H9 (cell line): ENCODE results near the gene IL36B. TPM values are rescaled to one million over a fixed set of nuclear protein-coding genes. Genes with fewer than 3 reads are reported as not detected.

Experiments
- DNase-seq: peaks from one replicate; pipeline ENCODE4 v3.0.0-alpha.2; 2017
- H2AFZ ChIP-seq: one replicate; pipeline ENCODE4 v1.6.1; 2013; ENCODE audit warnings: mild to moderate bottlenecking, low read length, control low read depth, moderate library complexity
- H2AK5ac ChIP-seq: 2 replicates; pipeline ENCODE4 v1.6.1; 2013; ENCODE audit warnings: low read length, control low read depth, mixed read lengths; ENCODE audit not compliant: insufficient read length
- H2BK120ac ChIP-seq: one replicate; pipeline ENCODE4 v1.6.1; 2013; ENCODE audit warnings: low read depth, mild to moderate bottlenecking, low read length, control low read depth, inconsistent platforms; ENCODE audit not compliant: poor library complexity, severe bottlenecking
- H2BK12ac ChIP-seq: 2 replicates; pipeline ENCODE4 v1.6.1; 2013; ENCODE audit warnings: low read length, control low read depth, mixed read lengths, low read depth; ENCODE audit not compliant: insufficient read length
- H2BK15ac ChIP-seq: 2 replicates; pipeline ENCODE4 v1.6.1; 2013; ENCODE audit warnings: low read depth, low read length, control low read depth
- H2BK20ac ChIP-seq: one replicate; pipeline ENCODE4 v1.6.1; 2013; ENCODE audit warnings: low read depth, mild to moderate bottlenecking, low read length, control low read depth, inconsistent platforms; ENCODE audit not compliant: poor library complexity, severe bottlenecking
- H2BK5ac ChIP-seq: 2 replicates; pipeline ENCODE4 v1.6.1; 2013; ENCODE audit warnings: low read length, control low read depth, mixed read lengths; ENCODE audit not compliant: insufficient read length
- H3K14ac ChIP-seq: 2 replicates; pipeline ENCODE4 v1.6.1; 2013; ENCODE audit warnings: low read length, control low read depth; ENCODE audit not compliant: insufficient read depth
- H3K18ac ChIP-seq: 2 replicates; pipeline ENCODE4 v1.6.1; 2013; ENCODE audit warnings: low read depth, mild to moderate bottlenecking, mixed read lengths, low read length, control low read depth; ENCODE audit not compliant: insufficient read length
- H3K23ac ChIP-seq: 2 replicates; pipeline ENCODE4 v1.6.1; 2013; ENCODE audit warnings: low read length, control low read depth, mixed read lengths, low read depth; ENCODE audit not compliant: insufficient read length
- H3K23me2 ChIP-seq: 2 replicates; pipeline ENCODE4 v1.6.1; 2013; ENCODE audit warnings: low read depth, mild to moderate bottlenecking, mixed read lengths, low read length, control low read depth; ENCODE audit not compliant: insufficient read length, poor library complexity, severe bottlenecking
- H3K27ac ChIP-seq: 2 replicates; pipeline ENCODE4 v1.5.1; 2013; ENCODE audit warnings: low read length, control low read depth, mixed read lengths, low read depth; ENCODE audit not compliant: insufficient read length
- H3K27me3 ChIP-seq: 2 replicates; pipeline ENCODE4 v1.6.1; 2013; ENCODE audit warnings: low read length, control low read depth, inconsistent platforms; ENCODE audit not compliant: insufficient read depth
- H3K4ac ChIP-seq: 2 replicates; pipeline ENCODE4 v1.6.1; 2013; ENCODE audit warnings: low read depth, mild to moderate bottlenecking, control low read depth, inconsistent platforms, low read length, moderate library complexity
- H3K4me1 ChIP-seq: 2 replicates; pipeline ENCODE4 v1.6.1; 2013; ENCODE audit warnings: low read length, control low read depth, inconsistent platforms; ENCODE audit not compliant: insufficient read depth
- H3K4me2 ChIP-seq: 2 replicates; pipeline ENCODE4 v1.6.1; 2013; ENCODE audit warnings: low read length, control low read depth, mixed read lengths; ENCODE audit not compliant: insufficient read length, insufficient read depth
- H3K56ac ChIP-seq: 2 replicates; pipeline ENCODE4 v1.6.1; 2013; ENCODE audit warnings: low read depth, mild to moderate bottlenecking, mixed read lengths, low read length, control low read depth; ENCODE audit not compliant: insufficient read length
- H3K79me1 ChIP-seq: 2 replicates; pipeline ENCODE4 v1.6.1; 2013; ENCODE audit warnings: low read depth, mild to moderate bottlenecking, moderate library complexity, low read length, control low read depth, inconsistent platforms; ENCODE audit not compliant: insufficient read depth, poor library complexity, severe bottlenecking
- H3K79me2 ChIP-seq: 2 replicates; pipeline ENCODE4 v1.6.1; 2013; ENCODE audit warnings: low read length, control low read depth, inconsistent platforms; ENCODE audit not compliant: insufficient read depth
- H3K9ac ChIP-seq: 2 replicates; pipeline ENCODE4 v1.6.1; 2013; ENCODE audit warnings: low read length, control low read depth, mixed read lengths; ENCODE audit not compliant: insufficient read length; ENCODE audit errors: extremely low read depth
- H3K9me3 ChIP-seq: one replicate; pipeline ENCODE4 v1.6.1; 2013; ENCODE audit warnings: low read depth, low read length, inconsistent platforms; ENCODE audit not compliant: control insufficient read depth
- H3T11ph ChIP-seq: one replicate; pipeline ENCODE4 v1.6.1; 2013; ENCODE audit warnings: mild to moderate bottlenecking, low read length, control low read depth, inconsistent platforms
- H4K20me1 ChIP-seq: one replicate; pipeline ENCODE4 v1.6.1; 2013; ENCODE audit not compliant: control insufficient read depth, insufficient read length, insufficient read depth
- H4K5ac ChIP-seq: 2 replicates; pipeline ENCODE4 v1.6.1; 2013; ENCODE audit warnings: low read depth, mild to moderate bottlenecking, mixed read lengths, low read length, control low read depth; ENCODE audit not compliant: insufficient read length
- H4K8ac ChIP-seq: replicated peaks from 2 replicates; pipeline ENCODE4 v1.6.1; 2013; ENCODE audit warnings: low read length, control low read depth, mixed read lengths, low read depth; ENCODE audit not compliant: insufficient read length
- H4K91ac ChIP-seq: 2 replicates; pipeline ENCODE4 v1.6.1; 2013; ENCODE audit warnings: low read depth, mild to moderate bottlenecking, moderate library complexity, mixed read lengths, low read length, control low read depth; ENCODE audit not compliant: insufficient read length
- H3K27ac Mint-ChIP-seq, 3 experiments: 2 replicates in 2 of 3; 3 replicates in 1 of 3; pipeline ENCODE4 v1.8.0; 2020 to 2021; ENCODE audit warnings: mixed read lengths in 3 of 3, mild to moderate bottlenecking in 1 of 3, moderate library complexity in 1 of 3
- H3K27me3 Mint-ChIP-seq: 2 replicates; pipeline ENCODE4 v1.8.0; 2021; ENCODE audit warnings: low read depth, mild to moderate bottlenecking, moderate library complexity, mixed read lengths
- H3K36me3 Mint-ChIP-seq, 3 experiments: 2 replicates in 2 of 3; 3 replicates in 1 of 3; pipeline ENCODE4 v1.8.0; 2020 to 2021; ENCODE audit warnings: low read depth in 3 of 3, mixed read lengths in 3 of 3; ENCODE audit not compliant: insufficient read depth in 1 of 3
- H3K4me1 Mint-ChIP-seq, 2 experiments: 2 replicates each; pipeline ENCODE4 v1.8.0; 2020; ENCODE audit warnings: mixed read lengths in 2 of 2
- H3K4me3 Mint-ChIP-seq, 2 experiments: 2 replicates in 1 of 2; 3 replicates in 1 of 2; pipeline ENCODE4 v1.8.0; 2020 to 2021; ENCODE audit warnings: mild to moderate bottlenecking in 2 of 2, mixed read lengths in 2 of 2, moderate library complexity in 1 of 2
- H3K9me3 Mint-ChIP-seq, 2 experiments: 2 replicates in 1 of 2; 3 replicates in 1 of 2; pipeline ENCODE4 v1.8.0; 2020; ENCODE audit warnings: mild to moderate bottlenecking in 2 of 2, mixed read lengths in 2 of 2, moderate library complexity in 1 of 2
- WGBS: extraction: QIAGEN DNeasy Blood & Tissue Kit; methylation state at CpG from one replicate; pipeline ENCODE4 v1.1.7; 2013; ENCODE audit warnings: missing lambda C conversion rate, low lambda C conversion rate, mixed read lengths; ENCODE audit not compliant: insufficient read length; ENCODE audit errors: extremely low coverage; 5-methylcytosine and 5-hydroxymethylcytosine counted together
- total RNA-seq: library from RNA; stranded (reverse); gene quantifications from 2 replicates; pipeline ENCODE4 v1.2.1, GENCODE V29; 2021
- TF ChIP-seq, protein P1 (sequence below): fragments of 200-600 bp; sonication (generic); conservative IDR thresholded peaks from 3 replicates; pipeline ENCODE4 v1.8.0; 2021; ENCODE audit warnings: antibody characterized with exemption, mild to moderate bottlenecking

The IL36B gene
- total RNA-seq, 1 experiment from 2014 or later, result not detected

DNA sequence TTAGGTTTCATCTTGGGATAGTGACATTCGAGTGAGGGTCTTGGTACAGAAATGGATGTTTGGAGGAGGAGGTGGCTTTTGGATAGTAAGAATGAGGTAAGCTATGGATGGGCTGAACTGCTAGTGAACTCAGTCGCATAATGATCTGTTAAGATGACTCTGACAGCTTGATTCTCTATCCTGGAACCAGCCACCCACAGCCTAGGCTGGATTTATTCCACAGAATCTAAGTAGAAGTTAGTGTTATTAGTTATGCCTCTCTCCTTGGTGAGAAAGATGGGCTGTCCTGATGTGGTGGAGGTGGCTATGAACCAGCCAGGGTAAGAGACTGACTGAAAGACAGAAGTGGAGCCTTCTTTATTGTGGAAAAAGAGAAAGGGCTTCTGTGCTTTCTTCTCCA, 25.0 kb downstream of the IL36B start:
- H3K27me3 Mint-ChIP-seq, result peaks cover 48% of the 10 kb centered on the region
- Histone ChIP-seq H3K27me3 (no peaks in the 10 kb centered on the region; the same call in 1 of the 2 replicates), H3T11ph (no peak overlapping the region)

More for the DNA sequence above, 25.0 kb downstream of the IL36B start:
- Histone ChIP-seq H3K4me2 (no peak overlapping the region), H3K4me1 (no peaks in the 10 kb centered on the region), H3K79me2 (no peaks in the 10 kb centered on the region), H3K18ac (no peak overlapping the region), H3K27ac (no peak overlapping the region), H3K9ac (no peak overlapping the region), H4K5ac (no peak overlapping the region), H3K56ac (no peak overlapping the region), H4K91ac (no peak overlapping the region), H2BK20ac (no peak overlapping the region), H4K20me1 (no peaks in the 10 kb centered on the region), H2AK5ac (no peak overlapping the region), H3K79me1 (no peaks in the 10 kb centered on the region), H3K23me2 (no peaks in the 10 kb centered on the region), H2BK12ac (no peak overlapping the region), H2BK5ac (no peak overlapping the region), H3K9me3 (no peaks in the 10 kb centered on the region), H3K4ac (no peak overlapping the region), H4K8ac (no peak overlapping the region), H3K14ac (no peak overlapping the region), H2AFZ (no peak overlapping the region), H2BK120ac (no peak overlapping the region), H2BK15ac (no peak overlapping the region), H3K23ac (no peak overlapping the region)
- Mint-ChIP-seq H3K27ac (no peak overlapping the region), H3K4me1 (peaks cover 5 to 12% of the 10 kb centered on the region in 2 experiments; a peak in 3 of 4 replicates), H3K9me3 (peaks cover 0 to 20% of the 10 kb centered on the region in 2 experiments; a peak in 2 of 5 replicates), H3K36me3 (no peaks in the 10 kb centered on the region), H3K4me3 (no peak overlapping the region)
- DNase-seq, result no peak
- no CpG with 5 or more reads among the region's 2 CpGs for WGBS
- TF ChIP-seq, protein P1, sequence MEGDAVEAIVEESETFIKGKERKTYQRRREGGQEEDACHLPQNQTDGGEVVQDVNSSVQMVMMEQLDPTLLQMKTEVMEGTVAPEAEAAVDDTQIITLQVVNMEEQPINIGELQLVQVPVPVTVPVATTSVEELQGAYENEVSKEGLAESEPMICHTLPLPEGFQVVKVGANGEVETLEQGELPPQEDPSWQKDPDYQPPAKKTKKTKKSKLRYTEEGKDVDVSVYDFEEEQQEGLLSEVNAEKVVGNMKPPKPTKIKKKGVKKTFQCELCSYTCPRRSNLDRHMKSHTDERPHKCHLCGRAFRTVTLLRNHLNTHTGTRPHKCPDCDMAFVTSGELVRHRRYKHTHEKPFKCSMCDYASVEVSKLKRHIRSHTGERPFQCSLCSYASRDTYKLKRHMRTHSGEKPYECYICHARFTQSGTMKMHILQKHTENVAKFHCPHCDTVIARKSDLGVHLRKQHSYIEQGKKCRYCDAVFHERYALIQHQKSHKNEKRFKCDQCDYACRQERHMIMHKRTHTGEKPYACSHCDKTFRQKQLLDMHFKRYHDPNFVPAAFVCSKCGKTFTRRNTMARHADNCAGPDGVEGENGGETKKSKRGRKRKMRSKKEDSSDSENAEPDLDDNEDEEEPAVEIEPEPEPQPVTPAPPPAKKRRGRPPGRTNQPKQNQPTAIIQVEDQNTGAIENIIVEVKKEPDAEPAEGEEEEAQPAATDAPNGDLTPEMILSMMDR, result no peak
